IPS-NIHi7 (cell line): ENCODE data around the gene FMNL3.
"Not testable (repeated sequence)": the region's sequence is repeated elsewhere in the genome, so short reads cannot be mapped to it uniquely, and the experiment has no call there.

Experiments
- DNase-seq: peaks from one replicate; pipeline ENCODE4 v3.0.0; 2012; ENCODE audit warnings: mixed read lengths; ENCODE audit errors: extremely low spot score

The FMNL3 gene

GRCh38 chr12:49707128-49707811 is at the start of gene FMNL3:
Gene FMNL3, minus strand, starts transcription at chr12:49707405. Its CDS starts 225 bp downstream, at chr12:49707180.
- DNase-seq, result peak; percentile 99

- DNase-seq, result no peak
These were observed 43.8 kb upstream of the FMNL3 start for GRCh38 chr12:49750996-49751393.

- no peak for DNase-seq
These were observed 43.1 kb upstream of the FMNL3 start for GRCh38 chr12:49750027-49750995.

- DNase-seq, result no peak
These were observed 41.6 kb upstream of the FMNL3 start for GRCh38 chr12:49748800-49749199.

- no peak for DNase-seq
These were observed 41.1 kb upstream of the FMNL3 start for GRCh38 chr12:49748306-49748705.

- DNase-seq, result no peak
These were observed 37.2 kb upstream of the FMNL3 start for GRCh38 chr12:49744363-49744885.

GRCh38 chr12:49741882-49742620 is 34.8 kb upstream of the FMNL3 start:
- peak; percentile 68 for DNase-seq

- DNase-seq, result peak; percentile 98
These were observed 34.0 kb upstream of the FMNL3 start, which contains the start of gene TMBIM6 for GRCh38 chr12:49740930-49741881. Gene TMBIM6, plus strand, starts transcription at chr12:49741557. Its CDS starts 10,937 bp downstream, at chr12:49752494.

- not testable (repeated sequence) for DNase-seq
These were observed 33.1 kb upstream of the FMNL3 start for GRCh38 chr12:49740277-49740676.

GRCh38 chr12:49738721-49739120 is 31.5 kb upstream of the FMNL3 start:
- DNase-seq, result not testable (repeated sequence)

- DNase-seq, result not testable (repeated sequence)
These were observed 27.7 kb upstream of the FMNL3 start for GRCh38 chr12:49734900-49735299.

GRCh38 chr12:49733219-49734017 is 26.2 kb upstream of the FMNL3 start:
- DNase-seq, result peak; percentile 48

- no peak for DNase-seq
These were observed 23.4 kb upstream of the FMNL3 start for GRCh38 chr12:49730568-49731101.

GRCh38 chr12:49730050-49730449 is 22.8 kb upstream of the FMNL3 start:
- DNase-seq, result no peak

- no peak for DNase-seq
These were observed 21.2 kb upstream of the FMNL3 start for GRCh38 chr12:49728446-49728845.

- DNase-seq, result not testable (repeated sequence)
These were observed 14.2 kb upstream of the FMNL3 start for GRCh38 chr12:49721355-49721754.

- no peak for DNase-seq
These were observed 13.0 kb upstream of the FMNL3 start for GRCh38 chr12:49720214-49720613.

GRCh38 chr12:49717800-49718199 is 10.6 kb upstream of the FMNL3 start:
- DNase-seq, result not testable (repeated sequence)

- no peak for DNase-seq
These were observed 9.3 kb upstream of the FMNL3 start for GRCh38 chr12:49716553-49716952.
